ENCODE results near the gene MLPH. TPM values are rescaled to one million over a fixed set of nuclear protein-coding genes. Genes with fewer than 3 reads are reported as not detected.

MLPH gene
- total and polyA plus RNA-seq, 9 of the 15 experiments (the other 6 are each of a cell fraction or from before 2014, with no cell fraction given) = 0.22 TPM; not detected in 8

- H3K4me2 ChIP-seq (ENCODE audit: insufficient read depth, low read length) = no peak within 1 kb of the TSS
- no TSS peak for BruUV-seq (replicated peaks)
- H3K9ac ChIP-seq (ENCODE audit: insufficient read depth in 1 of 2, low read depth in 2 of 2, low read length in 2 of 2) = no peak within 1 kb of the TSS
- 0 out of 2 replicates have a peak within 1 kb of the TSS, but pooled peaks have one; percentile 9 for H2AFZ ChIP-seq (ENCODE audit: low read depth, low read length)
- no peaks in the 10 kb centered on the region for H3K9me3 ChIP-seq (replicated peaks; ENCODE audit: control insufficient read depth, insufficient read depth, low read depth, low read length)
- no peaks in the 10 kb centered on the region for H3K36me3 ChIP-seq (ENCODE audit: control insufficient read depth, insufficient read depth, low read length)
- no peak within 1 kb of the TSS for H3K4me3 ChIP-seq
- H3K79me2 ChIP-seq (ENCODE audit: control insufficient read depth, insufficient read depth, low read length) = no peaks in the 10 kb centered on the region
- FAIRE-seq = no peak
- DNase-seq (ENCODE audit: extremely low read depth in 1 of 4, low spot score in 3 of 4) = no peak
- ChIA-PET CTCF (ENCODE audit: low intra/inter-chr PET ratio) (no interaction called here), POLR2A (interaction anchor here (1.0 kb wide), 1 partner anchor 10 kb away, joined by 3 read pairs; no protein-coding TSS in a partner anchor)
- H3K4me1 ChIP-seq (replicated peaks in 1 of 2; ENCODE audit: control insufficient read depth in 2 of 2, insufficient read depth in 2 of 2, low read length in 2 of 2) = no peaks in the 10 kb centered on the region; a peak in 1 of 5 replicates
- no peak for ATAC-seq
- in situ Hi-C loops (cut with MboI) = no loop called here
- H3K9me1 ChIP-seq (ENCODE audit: control insufficient read depth, insufficient read depth, low read length) = no peaks in the 10 kb centered on the region
- peaks cover 6% of the 10 kb centered on the region; the same call in 1 of the 2 replicates for H4K20me1 ChIP-seq (replicated peaks; ENCODE audit: control insufficient read depth, insufficient read depth, low read length)
- intact Hi-C loops (cut with micrococcal nuclease) = no loop called here
- no peak for TF ChIP-seq ZSCAN32 (CRISPR knock-in tag; IDR thresholded peaks at IDR 0.05)
- no peak for TF ChIP-seq JUND (IDR thresholded peaks at IDR 0.05; ENCODE audit: borderline replicate concordance, low read depth, low read length)
- TF ChIP-seq JUND (tag; IDR thresholded peaks at IDR 0.05; ENCODE audit: borderline replicate concordance, low read depth, low read length) = no peak
- no peak for TF ChIP-seq KDM1A (IDR thresholded peaks at IDR 0.05)
- TF ChIP-seq ZNF232 (CRISPR knock-in tag; IDR thresholded peaks at IDR 0.05) = no peak
- no peak for TF ChIP-seq TCF3 (CRISPR knock-in tag; IDR thresholded peaks at IDR 0.05)
- no peak for TF ChIP-seq TBL1XR1 (IDR thresholded peaks at IDR 0.05; ENCODE audit: low read length in 2 of 2)
- no peak for TF ChIP-seq NFXL1 (CRISPR knock-in tag; IDR thresholded peaks at IDR 0.05)
- TF ChIP-seq ZNF655 (CRISPR knock-in tag; IDR thresholded peaks at IDR 0.05) = no peak
- TF ChIP-seq MTA2 (IDR thresholded peaks at IDR 0.05; ENCODE audit: low read depth) = no peak
- TF ChIP-seq ZNF174 (CRISPR knock-in tag; IDR thresholded peaks at IDR 0.05) = no peak
- no peak for TF ChIP-seq MYBL2 (IDR thresholded peaks at IDR 0.05; ENCODE audit: low read depth)
- TF ChIP-seq MYBL2 (CRISPR knock-in tag; IDR thresholded peaks at IDR 0.05; ENCODE audit: borderline replicate concordance) = no peak
- no peak for TF ChIP-seq ADNP (tag; IDR thresholded peaks at IDR 0.05)
- H3K27me3 ChIP-seq (ENCODE audit: control insufficient read depth in 2 of 2, insufficient read depth in 2 of 2, low read length in 2 of 2) = peaks cover 13 to 61% of the 10 kb centered on the region in 2 experiments; a peak in 3 of 5 replicates
- WGBS (ENCODE audit: insufficient coverage, low coverage, missing lambda C conversion rate) = 15% methylated on average over 10 of the region's 16 CpGs
- no peak within 1 kb of the TSS for H3K27ac ChIP-seq (ENCODE audit: extremely low read depth, low read depth, low read length)
Measured at GRCh38 chr2:237590272-237591140, 103.5 kb downstream of the MLPH start, which contains the start of gene RAB17. TSS of gene RAB17 (minus strand) at chr2:237590734. CDS start at chr2:237586154, 4,580 bp downstream.

All from K562 (cell line).